ENCODE data around the gene OLFM1.

OLFM1 gene

GRCh38 chr9:135132008-135132407 lies 44.5 kb downstream of the OLFM1 start:
- no peak overlapping the region for H3K4me3 Mint-ChIP-seq
- H3K27ac Mint-ChIP-seq (ENCODE audit: low read depth), result no peak overlapping the region
- H3K27me3 Mint-ChIP-seq, result peaks cover 22% of the 10 kb centered on the region
- no peaks in the 10 kb centered on the region for H3K36me3 Mint-ChIP-seq (ENCODE audit: insufficient read depth)
- peaks cover 6% of the 10 kb centered on the region for H3K9me3 Mint-ChIP-seq
- ATAC-seq (replicated peaks; ENCODE audit: extremely low read depth, poor library complexity, severe bottlenecking), result no peak
- H3K4me1 Mint-ChIP-seq, result no peaks in the 10 kb centered on the region
- no peak for DNase-seq (ENCODE audit: low spot score in 2 of 2)

- no peak overlapping the region for H3K27ac Mint-ChIP-seq (ENCODE audit: low read depth)
- DNase-seq (ENCODE audit: low spot score in 2 of 2) (no peak), ATAC-seq (replicated peaks; ENCODE audit: extremely low read depth, poor library complexity, severe bottlenecking) (no peak)
- no peaks in the 10 kb centered on the region for H3K4me1 Mint-ChIP-seq
- H3K36me3 Mint-ChIP-seq (ENCODE audit: insufficient read depth), result no peaks in the 10 kb centered on the region
- H3K9me3 Mint-ChIP-seq, result peaks cover 6% of the 10 kb centered on the region
- H3K27me3 Mint-ChIP-seq, result peaks cover 24% of the 10 kb centered on the region
- no peak overlapping the region for H3K4me3 Mint-ChIP-seq
Observed at GRCh38 chr9:135134268-135135022, 47.0 kb downstream of the OLFM1 start.

- H3K27ac Mint-ChIP-seq (ENCODE audit: low read depth), result no peak overlapping the region
- H3K4me1 Mint-ChIP-seq, result no peaks in the 10 kb centered on the region
- DNase-seq (ENCODE audit: low spot score in 2 of 2), result no peak
- peaks cover 24% of the 10 kb centered on the region for H3K27me3 Mint-ChIP-seq
- no peaks in the 10 kb centered on the region for H3K36me3 Mint-ChIP-seq (ENCODE audit: insufficient read depth)
- H3K9me3 Mint-ChIP-seq, result no peaks in the 10 kb centered on the region
- no peak overlapping the region for H3K4me3 Mint-ChIP-seq
- ATAC-seq (replicated peaks; ENCODE audit: extremely low read depth, poor library complexity, severe bottlenecking), result no peak
Observed at GRCh38 chr9:135135171-135135928, 47.9 kb downstream of the OLFM1 start.

- no peak overlapping the region for H3K4me3 Mint-ChIP-seq
- no peaks in the 10 kb centered on the region for H3K4me1 Mint-ChIP-seq
- H3K27me3 Mint-ChIP-seq, result peaks cover 24% of the 10 kb centered on the region
- no peak overlapping the region for H3K27ac Mint-ChIP-seq (ENCODE audit: low read depth)
- no peaks in the 10 kb centered on the region for H3K36me3 Mint-ChIP-seq (ENCODE audit: insufficient read depth)
- no peaks in the 10 kb centered on the region for H3K9me3 Mint-ChIP-seq
- ATAC-seq (replicated peaks; ENCODE audit: extremely low read depth, poor library complexity, severe bottlenecking) (no peak), DNase-seq (ENCODE audit: low spot score in 2 of 2) (no peak)
Observed at GRCh38 chr9:135135929-135136315, 48.5 kb downstream of the OLFM1 start.

- H3K36me3 Mint-ChIP-seq (ENCODE audit: insufficient read depth), result no peaks in the 10 kb centered on the region
- peaks cover 24% of the 10 kb centered on the region for H3K27me3 Mint-ChIP-seq
- DNase-seq (ENCODE audit: low spot score in 2 of 2) (no peak), ATAC-seq (replicated peaks; ENCODE audit: extremely low read depth, poor library complexity, severe bottlenecking) (no peak)
- H3K4me1 Mint-ChIP-seq, result no peaks in the 10 kb centered on the region
- H3K27ac Mint-ChIP-seq (ENCODE audit: low read depth), result no peak overlapping the region
- H3K9me3 Mint-ChIP-seq, result no peaks in the 10 kb centered on the region
- no peak overlapping the region for H3K4me3 Mint-ChIP-seq
Observed at GRCh38 chr9:135136481-135136880, 49.0 kb downstream of the OLFM1 start.

GRCh38 chr9:135136991-135137832 lies 49.7 kb downstream of the OLFM1 start:
- H3K27ac Mint-ChIP-seq (ENCODE audit: low read depth), result no peak overlapping the region
- H3K36me3 Mint-ChIP-seq (ENCODE audit: insufficient read depth), result no peaks in the 10 kb centered on the region
- H3K9me3 Mint-ChIP-seq, result no peaks in the 10 kb centered on the region

GRCh38 chr9:135138078-135138855 lies 50.8 kb downstream of the OLFM1 start:
- peaks cover 11% of the 10 kb centered on the region for H3K27me3 Mint-ChIP-seq
- ATAC-seq (replicated peaks; ENCODE audit: extremely low read depth, poor library complexity, severe bottlenecking), result no peak
- DNase-seq (ENCODE audit: low spot score in 2 of 2), result no peak
- H3K4me3 Mint-ChIP-seq, result no peak overlapping the region
- H3K4me1 Mint-ChIP-seq, result no peaks in the 10 kb centered on the region
- H3K27ac Mint-ChIP-seq (ENCODE audit: low read depth), result no peak overlapping the region
- H3K9me3 Mint-ChIP-seq, result no peaks in the 10 kb centered on the region
- H3K36me3 Mint-ChIP-seq (ENCODE audit: insufficient read depth), result no peaks in the 10 kb centered on the region

More at GRCh38 chr9:135136991-135137832, 49.7 kb downstream of the OLFM1 start:
- DNase-seq (ENCODE audit: low spot score in 2 of 2) (no peak), ATAC-seq (replicated peaks; ENCODE audit: extremely low read depth, poor library complexity, severe bottlenecking) (no peak)
- Mint-ChIP-seq H3K4me1 (no peaks in the 10 kb centered on the region), H3K27me3 (peaks cover 22% of the 10 kb centered on the region), H3K4me3 (no peak overlapping the region)

GRCh38 chr9:135139366-135139959 lies 52.0 kb downstream of the OLFM1 start:
- no peaks in the 10 kb centered on the region for H3K4me1 Mint-ChIP-seq
- DNase-seq (ENCODE audit: low spot score in 2 of 2) (no peak), ATAC-seq (replicated peaks; ENCODE audit: extremely low read depth, poor library complexity, severe bottlenecking) (no peak)
- H3K9me3 Mint-ChIP-seq, result no peaks in the 10 kb centered on the region
- H3K27me3 Mint-ChIP-seq, result peaks cover 9% of the 10 kb centered on the region
- H3K36me3 Mint-ChIP-seq (ENCODE audit: insufficient read depth), result no peaks in the 10 kb centered on the region
- no peak overlapping the region for H3K27ac Mint-ChIP-seq (ENCODE audit: low read depth)
- no peak overlapping the region for H3K4me3 Mint-ChIP-seq

GRCh38 chr9:135141183-135141774 lies 53.8 kb downstream of the OLFM1 start:
- H3K27ac Mint-ChIP-seq (ENCODE audit: low read depth), result no peak overlapping the region
- peaks cover 20% of the 10 kb centered on the region for H3K27me3 Mint-ChIP-seq
- no peaks in the 10 kb centered on the region for H3K9me3 Mint-ChIP-seq
- no peak for DNase-seq (ENCODE audit: low spot score in 2 of 2)
- no peak for ATAC-seq (replicated peaks; ENCODE audit: extremely low read depth, poor library complexity, severe bottlenecking)
- no peak overlapping the region for H3K4me3 Mint-ChIP-seq
- no peaks in the 10 kb centered on the region for H3K36me3 Mint-ChIP-seq (ENCODE audit: insufficient read depth)
- no peaks in the 10 kb centered on the region for H3K4me1 Mint-ChIP-seq

- DNase-seq (ENCODE audit: low spot score in 2 of 2) (no peak), ATAC-seq (replicated peaks; ENCODE audit: extremely low read depth, poor library complexity, severe bottlenecking) (no peak)
Observed at GRCh38 chr9:135144581-135145170, 57.2 kb downstream of the OLFM1 start.

GRCh38 chr9:135145312-135145711 lies 57.8 kb downstream of the OLFM1 start:
- Mint-ChIP-seq H3K9me3 (no peaks in the 10 kb centered on the region), H3K27me3 (peaks cover 22% of the 10 kb centered on the region)
- no peak for ATAC-seq (replicated peaks; ENCODE audit: extremely low read depth, poor library complexity, severe bottlenecking)

More at GRCh38 chr9:135144581-135145170, 57.2 kb downstream of the OLFM1 start:
- Mint-ChIP-seq H3K4me3 (no peak overlapping the region), H3K27ac (ENCODE audit: low read depth) (no peak overlapping the region), H3K9me3 (no peaks in the 10 kb centered on the region), H3K4me1 (no peaks in the 10 kb centered on the region), H3K36me3 (ENCODE audit: insufficient read depth) (no peaks in the 10 kb centered on the region), H3K27me3 (peaks cover 22% of the 10 kb centered on the region)

More at GRCh38 chr9:135145312-135145711, 57.8 kb downstream of the OLFM1 start:
- no peak overlapping the region for H3K27ac Mint-ChIP-seq (ENCODE audit: low read depth)
- no peaks in the 10 kb centered on the region for H3K36me3 Mint-ChIP-seq (ENCODE audit: insufficient read depth)
- no peak for DNase-seq (ENCODE audit: low spot score in 2 of 2)
- H3K4me1 Mint-ChIP-seq, result no peaks in the 10 kb centered on the region
- no peak overlapping the region for H3K4me3 Mint-ChIP-seq

All from central memory CD8-positive, alpha-beta T cell (primary cell).